ENCODE data around the gene HPGD. TPM values are rescaled to one million over a fixed set of nuclear protein-coding genes. Genes with fewer than 3 reads are reported as not detected.

HPGD gene
- polyA plus RNA-seq, 1 donor (not counting 4 experiments of a cell fraction or from before 2014, with no cell fraction given), result 0.75 TPM

DNA sequence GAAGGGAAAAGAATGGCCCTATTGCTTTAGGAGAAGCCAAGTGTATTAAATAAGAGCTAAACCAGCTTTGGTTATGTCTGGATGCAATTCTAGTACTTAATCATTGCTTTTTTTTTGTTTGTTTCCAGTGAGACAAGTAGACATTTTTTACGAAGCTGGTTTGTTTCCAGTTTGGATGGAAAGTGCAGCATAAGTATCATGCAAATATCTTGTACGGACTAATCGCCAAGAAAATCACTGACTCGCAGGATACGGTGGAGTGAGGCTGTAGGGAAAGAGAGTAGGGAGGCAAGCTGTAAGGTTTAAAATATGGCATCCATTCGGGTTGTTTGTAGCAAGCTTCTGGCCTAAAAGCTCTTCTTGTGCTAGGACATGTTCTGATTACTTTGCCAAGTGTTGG lies 64.8 kb downstream of the HPGD start:
- no peaks in the 10 kb centered on the region for H3K27me3 ChIP-seq (ENCODE audit: control insufficient read depth, extremely low read depth, insufficient read depth, low read length)
- no peaks in the 10 kb centered on the region for H3K4me1 ChIP-seq (ENCODE audit: control insufficient read depth, extremely low read depth, insufficient read depth, low read length)
- H3K36me3 ChIP-seq (ENCODE audit: control insufficient read depth in 2 of 2, extremely low read depth in 1 of 2, insufficient read depth in 2 of 2, low read length in 2 of 2), result no peaks in the 10 kb centered on the region
- H2AFZ ChIP-seq (ENCODE audit: control insufficient read depth, low read length), result peak overlapping the region; percentile 32
- no peaks in the 10 kb centered on the region for H4K20me1 ChIP-seq (ENCODE audit: control insufficient read depth, extremely low read depth, insufficient read depth, low read length)
- dilution Hi-C loops (cut with MboI; ENCODE audit: extremely low pct_ligation_motif_present, low sequenced_read_pairs), result no loop called here
- H3K9me1 ChIP-seq (ENCODE audit: control insufficient read depth, extremely low read depth, insufficient read depth, low read length), result no peaks in the 10 kb centered on the region
- H3K9ac ChIP-seq (ENCODE audit: control insufficient read depth, extremely low read depth, insufficient read depth, low read length), result no peak overlapping the region
- no peak overlapping the region for H3K27ac ChIP-seq (ENCODE audit: control insufficient read depth, insufficient read depth, low read length)
- H3K9me3 ChIP-seq (ENCODE audit: control insufficient read depth, low read depth, low read length), result no peaks in the 10 kb centered on the region
- H3K79me2 ChIP-seq (ENCODE audit: control insufficient read depth, insufficient read depth, low read length), result no peaks in the 10 kb centered on the region
- no peak overlapping the region for H3K4me3 ChIP-seq (ENCODE audit: control insufficient read depth in 2 of 3, extremely low read depth in 1 of 3, insufficient read depth in 2 of 3, low read depth in 1 of 3, low read length in 3 of 3)
- DNase-seq (ENCODE audit: low read depth, low spot score) (no peak), FAIRE-seq (no peak)
- no peak for TF ChIP-seq CTCF (optimal IDR thresholded peaks at IDR 0.05 in 1 of 3, IDR thresholded peaks at IDR 0.05 in 1 of 3, conservative IDR thresholded peaks at IDR 0.05 in 1 of 3; ENCODE audit: extremely low read depth in 1 of 3, insufficient read depth in 2 of 3, low read length in 3 of 3)
- TF ChIP-seq EZH2 (IDR thresholded peaks at IDR 0.05; ENCODE audit: low read length), result no peak
- no peak overlapping the region for H3K4me2 ChIP-seq (ENCODE audit: control insufficient read depth, extremely low read depth, insufficient read depth, low read depth, low read length)

DNA sequence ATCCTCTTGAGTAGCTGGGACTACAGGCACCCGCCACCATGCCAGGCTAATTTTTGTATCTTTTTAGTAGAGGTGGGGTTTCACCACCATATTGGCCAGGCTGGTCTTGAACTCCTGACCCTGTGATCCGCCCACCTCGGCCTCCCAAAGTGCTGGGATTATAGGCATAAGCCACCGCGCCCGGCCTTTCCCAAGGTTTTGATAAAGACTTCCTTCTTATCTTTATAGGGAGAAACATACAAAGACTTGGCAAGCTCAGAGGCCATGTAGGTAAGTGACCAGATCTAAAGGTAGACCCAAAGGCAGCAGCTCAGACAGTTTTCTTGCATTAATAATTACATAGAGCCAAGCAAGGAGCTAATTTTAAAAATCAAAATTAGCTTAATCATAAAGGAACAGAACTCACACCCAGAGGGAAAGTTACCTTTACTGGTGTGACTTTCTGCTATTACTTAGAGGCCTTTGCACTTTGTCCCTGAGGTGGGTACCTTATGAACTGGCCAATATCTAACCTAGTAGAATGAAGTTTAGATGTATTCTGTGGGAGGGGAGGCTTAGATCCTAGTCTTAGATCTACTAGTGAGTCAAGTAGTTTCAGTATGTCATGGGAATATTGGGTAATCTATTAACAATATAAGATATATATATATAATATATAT lies 67.3 kb downstream of the HPGD start:
- H3K9me3 ChIP-seq (ENCODE audit: control insufficient read depth, low read depth, low read length), result no peaks in the 10 kb centered on the region
- H3K79me2 ChIP-seq (ENCODE audit: control insufficient read depth, insufficient read depth, low read length), result no peaks in the 10 kb centered on the region
- DNase-seq (ENCODE audit: low read depth, low spot score), result no peak
- H2AFZ ChIP-seq (ENCODE audit: control insufficient read depth, low read length), result no peak overlapping the region
- no peak overlapping the region for H3K9ac ChIP-seq (ENCODE audit: control insufficient read depth, extremely low read depth, insufficient read depth, low read length)
- no peaks in the 10 kb centered on the region for H3K9me1 ChIP-seq (ENCODE audit: control insufficient read depth, extremely low read depth, insufficient read depth, low read length)
- H3K4me1 ChIP-seq (ENCODE audit: control insufficient read depth, extremely low read depth, insufficient read depth, low read length), result no peaks in the 10 kb centered on the region
- FAIRE-seq, result no peak
- TF ChIP-seq CTCF (optimal IDR thresholded peaks at IDR 0.05 in 1 of 3, IDR thresholded peaks at IDR 0.05 in 1 of 3, conservative IDR thresholded peaks at IDR 0.05 in 1 of 3; ENCODE audit: extremely low read depth in 1 of 3, insufficient read depth in 2 of 3, low read length in 3 of 3) (no peak), EZH2 (IDR thresholded peaks at IDR 0.05; ENCODE audit: low read length) (no peak)
- H4K20me1 ChIP-seq (ENCODE audit: control insufficient read depth, extremely low read depth, insufficient read depth, low read length), result no peaks in the 10 kb centered on the region
- no peaks in the 10 kb centered on the region for H3K27me3 ChIP-seq (ENCODE audit: control insufficient read depth, extremely low read depth, insufficient read depth, low read length)
- H3K4me3 ChIP-seq (ENCODE audit: control insufficient read depth in 2 of 3, extremely low read depth in 1 of 3, insufficient read depth in 2 of 3, low read depth in 1 of 3, low read length in 3 of 3), result no peak overlapping the region
- dilution Hi-C loops (cut with MboI; ENCODE audit: extremely low pct_ligation_motif_present, low sequenced_read_pairs), result no loop called here
- H3K36me3 ChIP-seq (ENCODE audit: control insufficient read depth in 2 of 2, extremely low read depth in 1 of 2, insufficient read depth in 2 of 2, low read length in 2 of 2), result no peaks in the 10 kb centered on the region
- H3K4me2 ChIP-seq (ENCODE audit: control insufficient read depth, extremely low read depth, insufficient read depth, low read depth, low read length), result no peak overlapping the region
- H3K27ac ChIP-seq (ENCODE audit: control insufficient read depth, insufficient read depth, low read length), result no peak overlapping the region

Data from keratinocyte (primary cell).